Fibroblast of lung (primary cell): Measurements from ENCODE around the gene TAS1R1. TPM values are rescaled to one million over a fixed set of nuclear protein-coding genes. Genes with fewer than 3 reads are reported as not detected.

Source experiments
- DNase-seq, 2 donors: peaks; one replicate each; pipeline versions ENCODE4 v3.0.0 to v3.0.0-alpha.2; 2010; ENCODE audit warnings: low read depth in 2 of 2
- H2AFZ ChIP-seq: 2 replicates; pipeline ENCODE4 v1.5.1; 2012; ENCODE audit warnings: low read length, control low read depth, inconsistent platforms
- H3K27ac ChIP-seq: 2 replicates; pipeline ENCODE4 v1.5.1; 2011; ENCODE audit warnings: low read length, control low read depth; ENCODE audit not compliant: insufficient read depth
- H3K27me3 ChIP-seq: 2 replicates; pipeline ENCODE4 v1.5.1; 2011; ENCODE audit warnings: mild to moderate bottlenecking, low read length; ENCODE audit not compliant: control insufficient read depth, insufficient read depth
- H3K36me3 ChIP-seq: 2 replicates; pipeline ENCODE4 v1.5.1; 2011; ENCODE audit warnings: low read length; ENCODE audit not compliant: control insufficient read depth, insufficient read depth
- H3K4me1 ChIP-seq: 2 replicates; pipeline ENCODE4 v1.5.1; 2011; ENCODE audit warnings: low read length; ENCODE audit not compliant: control insufficient read depth, insufficient read depth; ENCODE audit errors: extremely low read depth
- H3K4me2 ChIP-seq: 2 replicates; pipeline ENCODE4 v1.5.1; 2011; ENCODE audit warnings: low read length, control low read depth; ENCODE audit not compliant: insufficient read depth; ENCODE audit errors: extremely low read depth
- H3K4me3 ChIP-seq, 4 experiments: fragments of 200-600 bp in 1 of 4; sonication (generic) in 1 of 4; replicated peaks in 1 of 4; 2 replicates each; pipeline ENCODE4 v1.5.1; 2011 to 2016; ENCODE audit warnings: low read length in 4 of 4, low read depth in 3 of 4, mild to moderate bottlenecking in 3 of 4, control low read depth in 2 of 4, inconsistent platforms in 1 of 4, mixed read lengths in 1 of 4; ENCODE audit not compliant: insufficient read depth in 1 of 4; ENCODE audit errors: control extremely low read depth in 1 of 4
- H3K79me2 ChIP-seq: 2 replicates; pipeline ENCODE4 v1.5.1; 2012; ENCODE audit warnings: mild to moderate bottlenecking, low read length, inconsistent platforms; ENCODE audit not compliant: control insufficient read depth, insufficient read depth
- H3K9ac ChIP-seq: 2 replicates; pipeline ENCODE4 v1.5.1; 2011; ENCODE audit warnings: mild to moderate bottlenecking, low read length, control low read depth; ENCODE audit not compliant: insufficient read depth
- H3K9me3 ChIP-seq: 2 replicates; pipeline ENCODE4 v1.5.1; 2012; ENCODE audit warnings: low read depth, low read length; ENCODE audit not compliant: control insufficient read depth, insufficient read depth
- H4K20me1 ChIP-seq: 2 replicates; pipeline ENCODE4 v1.5.1; 2011; ENCODE audit warnings: low read length; ENCODE audit not compliant: control insufficient read depth, insufficient read depth; ENCODE audit errors: extremely low read depth
- EZH2 ChIP-seq: IDR thresholded peaks from 2 replicates; pipeline ENCODE4 v1.5.1; 2012; ENCODE audit warnings: low read length, control low read depth, mild to moderate bottlenecking; ENCODE audit errors: missing control alignments
- polyA plus RNA-seq, 2 donors: library from polyadenylated mRNA; depleted of rRNA in 1 of 2; stranded (reverse) in 1 of 2; unstranded in 1 of 2; fragments of >200 nt; gene quantifications; 2 replicates each; pipeline ENCODE4 v1.2.1, GENCODE V29; 2011 to 2012; ENCODE audit warnings: missing spikeins in 1 of 2
- total RNA-seq: library from RNA; depleted of rRNA; stranded (reverse); fragments of >200 nt; gene quantifications from 2 replicates; pipeline ENCODE4 v1.2.1, GENCODE V29; 2014
- TF ChIP-seq, protein P1 (sequence below), 2 donors: IDR thresholded peaks in 1 of 2; conservative IDR thresholded peaks in 1 of 2; 1 replicate in 1 of 2; 2 replicates in 1 of 2; pipeline ENCODE4 v1.5.1; 2011 to 2012; ENCODE audit warnings: low read length in 2 of 2, control low read depth in 1 of 2, inconsistent platforms in 1 of 2, low read depth in 1 of 2, mild to moderate bottlenecking in 1 of 2

The TAS1R1 gene
- total and polyA plus RNA-seq, 2 donors (not counting 1 experiment from before 2014, with no cell fraction given) = 0.10 to 0.17 TPM

DNA sequence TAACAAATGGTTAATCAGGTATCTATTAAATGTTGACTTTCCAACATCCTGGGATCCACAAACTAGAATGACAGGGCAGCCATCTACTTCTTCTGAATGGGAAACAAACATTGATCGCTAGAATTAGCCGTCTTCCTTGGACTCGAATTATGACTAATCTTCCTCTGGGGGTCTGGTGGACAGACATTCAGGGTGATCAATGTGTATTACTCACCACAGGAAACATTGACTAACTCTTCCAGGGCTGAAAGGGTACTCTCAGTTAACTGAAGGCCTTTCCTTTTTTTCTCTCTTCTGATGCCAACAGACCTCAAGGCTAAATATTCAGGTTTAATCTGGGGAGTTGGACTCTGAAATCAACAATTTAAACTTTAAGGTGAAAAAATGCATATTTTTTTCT, 10.3 kb upstream of the TAS1R1 start:
- H3K79me2 ChIP-seq = no peaks in the 10 kb centered on the region
- H3K27ac ChIP-seq = no peak overlapping the region
- DNase-seq = peak in 1 of 2 donors; percentile 88
- peaks cover 3% of the 10 kb centered on the region for H3K36me3 ChIP-seq
- no peaks in the 10 kb centered on the region for H3K4me1 ChIP-seq
- no peak overlapping the region for H3K4me3 ChIP-seq
- no peaks in the 10 kb centered on the region for H4K20me1 ChIP-seq
- no peaks in the 10 kb centered on the region for H3K9me3 ChIP-seq
- H3K9ac ChIP-seq = no peak overlapping the region
- no peak overlapping the region for H2AFZ ChIP-seq
- H3K27me3 ChIP-seq = no peaks in the 10 kb centered on the region
- no peak overlapping the region for H3K4me2 ChIP-seq
- no peak for TF ChIP-seq EZH2
- TF ChIP-seq, protein P1, sequence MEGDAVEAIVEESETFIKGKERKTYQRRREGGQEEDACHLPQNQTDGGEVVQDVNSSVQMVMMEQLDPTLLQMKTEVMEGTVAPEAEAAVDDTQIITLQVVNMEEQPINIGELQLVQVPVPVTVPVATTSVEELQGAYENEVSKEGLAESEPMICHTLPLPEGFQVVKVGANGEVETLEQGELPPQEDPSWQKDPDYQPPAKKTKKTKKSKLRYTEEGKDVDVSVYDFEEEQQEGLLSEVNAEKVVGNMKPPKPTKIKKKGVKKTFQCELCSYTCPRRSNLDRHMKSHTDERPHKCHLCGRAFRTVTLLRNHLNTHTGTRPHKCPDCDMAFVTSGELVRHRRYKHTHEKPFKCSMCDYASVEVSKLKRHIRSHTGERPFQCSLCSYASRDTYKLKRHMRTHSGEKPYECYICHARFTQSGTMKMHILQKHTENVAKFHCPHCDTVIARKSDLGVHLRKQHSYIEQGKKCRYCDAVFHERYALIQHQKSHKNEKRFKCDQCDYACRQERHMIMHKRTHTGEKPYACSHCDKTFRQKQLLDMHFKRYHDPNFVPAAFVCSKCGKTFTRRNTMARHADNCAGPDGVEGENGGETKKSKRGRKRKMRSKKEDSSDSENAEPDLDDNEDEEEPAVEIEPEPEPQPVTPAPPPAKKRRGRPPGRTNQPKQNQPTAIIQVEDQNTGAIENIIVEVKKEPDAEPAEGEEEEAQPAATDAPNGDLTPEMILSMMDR (conservative IDR thresholded peaks at IDR 0.05 in 1 of 2, IDR thresholded peaks at IDR 0.05 in 1 of 2; ENCODE audit: low read depth in 1 of 2, low read length in 2 of 2) = no peak

GRCh38 chr1:6545276-6546112, 9.6 kb upstream of the TAS1R1 start:
- no peak overlapping the region for H2AFZ ChIP-seq
- no peaks in the 10 kb centered on the region for H3K4me1 ChIP-seq
- no peaks in the 10 kb centered on the region for H3K79me2 ChIP-seq
- no peaks in the 10 kb centered on the region for H3K27me3 ChIP-seq
- H3K4me2 ChIP-seq = no peak overlapping the region
- TF ChIP-seq EZH2 = no peak
- TF ChIP-seq, protein P1 (conservative IDR thresholded peaks at IDR 0.05 in 1 of 2, IDR thresholded peaks at IDR 0.05 in 1 of 2; ENCODE audit: low read depth in 1 of 2, low read length in 2 of 2) = no peak
- peaks cover 3% of the 10 kb centered on the region for H3K36me3 ChIP-seq
- peak in 1 of 2 donors; percentile 66 for DNase-seq
- no peaks in the 10 kb centered on the region for H3K9me3 ChIP-seq
- H3K27ac ChIP-seq = no peak overlapping the region
- H3K4me3 ChIP-seq = no peak overlapping the region
- no peaks in the 10 kb centered on the region for H4K20me1 ChIP-seq
- H3K9ac ChIP-seq = no peak overlapping the region

GRCh38 chr1:6546326-6546725, 8.8 kb upstream of the TAS1R1 start:
- Histone ChIP-seq H3K4me2 (no peak overlapping the region), H2AFZ (no peak overlapping the region), H3K36me3 (peaks cover 3% of the 10 kb centered on the region), H3K79me2 (peaks cover 3% of the 10 kb centered on the region), H3K9me3 (no peaks in the 10 kb centered on the region), H3K27me3 (no peaks in the 10 kb centered on the region), H3K4me3 (no peak overlapping the region), H3K27ac (no peak overlapping the region), H4K20me1 (no peaks in the 10 kb centered on the region), H3K4me1 (no peaks in the 10 kb centered on the region), H3K9ac (no peak overlapping the region)
- no peak for DNase-seq
- no peak for TF ChIP-seq EZH2
- TF ChIP-seq, protein P1 (conservative IDR thresholded peaks at IDR 0.05 in 1 of 2, IDR thresholded peaks at IDR 0.05 in 1 of 2; ENCODE audit: low read depth in 1 of 2, low read length in 2 of 2) = no peak
